Breast epithelium (tissue), 4 donors: Measurements from ENCODE around the gene CTSW. TPM values are rescaled to one million over a fixed set of nuclear protein-coding genes. Genes with fewer than 3 reads are reported as not detected.

Experiments
- DNase-seq, 2 donors: peaks; one replicate each; pipeline ENCODE4 v3.0.0-alpha.2; 2019; ENCODE audit warnings: low spot score in 2 of 2
- H3K27ac ChIP-seq, 2 donors: fragments of 200-600 bp; sonication (generic) in 1 of 2; one replicate each; pipeline ENCODE4 v1.5.1; 2016 to 2019; ENCODE audit warnings: mild to moderate bottlenecking in 1 of 2
- H3K27me3 ChIP-seq, 2 donors: fragments of 200-600 bp; sonication (generic) in 1 of 2; one replicate each; pipeline versions ENCODE4 v1.5.1 to v1.6.0; 2017 to 2019; ENCODE audit warnings: control low read depth in 1 of 2, mild to moderate bottlenecking in 1 of 2
- H3K36me3 ChIP-seq: fragments of 200-600 bp; one replicate; pipeline ENCODE4 v1.5.1; 2019
- H3K4me1 ChIP-seq, 2 donors: fragments of 200-600 bp; sonication (generic); one replicate each; pipeline ENCODE4 v1.5.1; 2016 to 2019; ENCODE audit warnings: control low read depth in 1 of 2
- H3K4me3 ChIP-seq, 3 donors: fragments of 200-600 bp; sonication (generic); 1 replicate in 2 of 3; 2 replicates in 1 of 3; pipeline ENCODE4 v1.5.1; 2016 to 2019; ENCODE audit warnings: mild to moderate bottlenecking in 3 of 3, moderate library complexity in 2 of 3
- H3K9me3 ChIP-seq, 2 donors: fragments of 200-600 bp; sonication (generic) in 1 of 2; one replicate each; pipeline ENCODE4 v1.5.1; 2016 to 2019; ENCODE audit warnings: control low read depth in 1 of 2
- CTCF ChIP-seq, 3 donors: fragments of 450-650 bp; IDR thresholded peaks; one replicate each; pipeline ENCODE4 v1.5.1; 2016 to 2017; ENCODE audit warnings: antibody characterized with exemption in 3 of 3, mild to moderate bottlenecking in 3 of 3, moderate library complexity in 3 of 3
- POLR2A ChIP-seq: fragments of 450-650 bp; IDR thresholded peaks from one replicate; pipeline ENCODE4 v1.6.1; 2016; ENCODE audit warnings: antibody characterized with exemption, mild to moderate bottlenecking, moderate library complexity
- POLR2AphosphoS5 ChIP-seq, 3 donors: sonication (generic); formaldehyde crosslinking; IDR thresholded peaks; one replicate each; pipeline ENCODE4 v1.6.1; 2017; ENCODE audit warnings: antibody characterized with exemption in 3 of 3
- intact Hi-C: fragments of 100-400 bp; cut with DNase I; formaldehyde crosslinking; loops from one replicate; pipeline ENCODE4 v1.15.1; 2023; ENCODE audit warnings: low total_unique reads
- total RNA-seq, 3 donors: library from RNA; depleted of rRNA; stranded (reverse); fragments of >200 nt; gene quantifications; one replicate each; pipeline ENCODE4 v1.1.0, GENCODE V29; 2016

The CTSW gene
- total RNA-seq, 3 donors from 2014 or later: 1.6 to 4.0 (median 1.9) TPM

GRCh38 chr11:65859095-65859811 is 20.4 kb upstream of the CTSW start:
- Histone ChIP-seq H3K36me3 (peaks cover 5% of the 10 kb centered on the region), H3K9me3 (no peaks in the 10 kb centered on the region), H3K4me1 (peaks cover 7 to 16% of the 10 kb centered on the region in 2 donors), H3K27me3 (no peaks in the 10 kb centered on the region), H3K4me3 (peak overlapping the region; percentile 85 to 100 (median 99)), H3K27ac (peak overlapping the region; percentile 97 to 99)
- intact Hi-C loops: no loop called here
- peak; percentile 97 to 100 for DNase-seq
- TF ChIP-seq POLR2AphosphoS5 (IDR thresholded peaks at IDR 0.05): peak; percentile 91 to 96 (median 91)
- peak; percentile 92 for TF ChIP-seq POLR2A
- TF ChIP-seq CTCF (IDR thresholded peaks at IDR 0.05): no peak

GRCh38 chr11:65859812-65860277 is 19.8 kb upstream of the CTSW start:
- intact Hi-C loops: no loop called here
- TF ChIP-seq POLR2AphosphoS5 (IDR thresholded peaks at IDR 0.05) (no peak), CTCF (IDR thresholded peaks at IDR 0.05) (no peak), POLR2A (no peak)

GRCh38 chr11:65860278-65861164 is 19.1 kb upstream of the CTSW start, which contains the start of gene MUS81:
Gene MUS81, plus strand, starts transcription at chr11:65860433. Its CDS starts 321 bp downstream, at chr11:65860754.
- no peaks in the 10 kb centered on the region for H3K9me3 ChIP-seq
- peak; percentile 98 for DNase-seq
- intact Hi-C loops: no loop called here
- H3K4me1 ChIP-seq: peaks cover 5 to 16% of the 10 kb centered on the region in 2 donors
- peaks cover 5% of the 10 kb centered on the region for H3K36me3 ChIP-seq
- peak within 1 kb of the TSS; percentile 97 to 99 for H3K27ac ChIP-seq
- TF ChIP-seq POLR2AphosphoS5 (IDR thresholded peaks at IDR 0.05) (peak; percentile 56 to 91 (median 86)), POLR2A (peak; percentile 32), CTCF (IDR thresholded peaks at IDR 0.05) (peak; percentile 54 to 90 (median 78))
- peak within 1 kb of the TSS; percentile 85 to 100 (median 99) for H3K4me3 ChIP-seq
- H3K27me3 ChIP-seq: no peaks in the 10 kb centered on the region

More at GRCh38 chr11:65859812-65860277, 19.8 kb upstream of the CTSW start:
- H3K9me3 ChIP-seq: no peaks in the 10 kb centered on the region
- peak overlapping the region; percentile 97 to 99 for H3K27ac ChIP-seq
- H3K36me3 ChIP-seq: peaks cover 5% of the 10 kb centered on the region
- H3K4me3 ChIP-seq: peak overlapping the region; percentile 85 to 100 (median 99)
- peaks cover 7 to 16% of the 10 kb centered on the region in 2 donors for H3K4me1 ChIP-seq
- no peak for DNase-seq
- H3K27me3 ChIP-seq: no peaks in the 10 kb centered on the region

GRCh38 chr11:65861165-65861505 is 18.5 kb upstream of the CTSW start:
- intact Hi-C loops: no loop called here
- no peak for TF ChIP-seq POLR2A
- no peak for TF ChIP-seq CTCF (IDR thresholded peaks at IDR 0.05)
- TF ChIP-seq POLR2AphosphoS5 (IDR thresholded peaks at IDR 0.05): no peak
- Histone ChIP-seq H3K9me3 (no peaks in the 10 kb centered on the region), H3K36me3 (peaks cover 5% of the 10 kb centered on the region), H3K4me3 (peak overlapping the region; percentile 85 to 100 (median 99)), H3K4me1 (peaks cover 4 to 11% of the 10 kb centered on the region in 2 donors), H3K27me3 (no peaks in the 10 kb centered on the region), H3K27ac (peak overlapping the region; percentile 97 to 99)
- no peak for DNase-seq
